ENCODE results near the gene TMPRSS11B. TPM values are rescaled to one million over a fixed set of nuclear protein-coding genes. Genes with fewer than 3 reads are reported as not detected.

TMPRSS11B gene
- total and polyA plus RNA-seq, 2 experiments from 2014 or later: not detected

DNA sequence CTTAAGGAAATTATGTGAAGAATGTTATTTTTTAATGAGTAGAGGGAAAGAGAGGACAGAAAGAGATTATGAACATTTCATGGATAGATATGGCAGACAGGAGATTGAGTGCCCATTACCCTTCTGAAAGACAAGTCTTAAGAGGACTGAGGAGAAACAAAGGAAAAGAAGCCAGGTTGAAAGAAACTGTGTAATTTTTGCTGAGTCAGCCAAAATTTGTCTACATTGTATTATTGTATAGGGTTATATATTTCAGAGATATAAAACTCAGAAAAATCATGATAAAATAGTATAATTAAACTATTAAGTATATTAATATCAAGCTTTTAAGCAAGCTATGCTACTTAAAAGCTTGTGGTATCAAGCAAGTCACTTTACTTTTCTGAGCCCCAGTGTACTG lies 4.9 kb downstream of the TMPRSS11B start:
- Histone ChIP-seq H3K36me3 (ENCODE audit: insufficient read depth) (no peaks in the 10 kb centered on the region), H4K20me1 (replicated peaks; ENCODE audit: insufficient read depth) (no peaks in the 10 kb centered on the region), H3F3A (replicated peaks; ENCODE audit: low read depth) (no peaks in the 10 kb centered on the region), H3K27ac (ENCODE audit: low read depth) (no peak overlapping the region), H3K4me1 (ENCODE audit: insufficient read depth) (no peaks in the 10 kb centered on the region), H3K4me2 (no peak overlapping the region), H2AFZ (no peak overlapping the region; the same call in 1 of the 2 replicates), H3K27me3 (ENCODE audit: insufficient read depth) (no peaks in the 10 kb centered on the region), H3K4me3 (no peak overlapping the region), H3K9me2 (ENCODE audit: insufficient read depth) (no peaks in the 10 kb centered on the region), H3K79me2 (replicated peaks; ENCODE audit: insufficient read depth) (no peaks in the 10 kb centered on the region)
- Mint-ChIP-seq H3K36me3 (ENCODE audit: low read depth) (no peaks in the 10 kb centered on the region), H3K4me3 (no peak overlapping the region), H3K9me3 (no peaks in the 10 kb centered on the region), H3K27me3 (ENCODE audit: insufficient read depth, low read depth, poor library complexity) (peaks cover 2% of the 10 kb centered on the region), H3K27ac (no peak overlapping the region), H3K4me1 (no peaks in the 10 kb centered on the region)
- TF ChIP-seq STAT1 (IDR thresholded peaks at IDR 0.05; ENCODE audit: unreplicated experiment) (no peak), POLR2AphosphoS5 (IDR thresholded peaks at IDR 0.05; ENCODE audit: low read depth) (no peak), EZH2phosphoT487 (IDR thresholded peaks at IDR 0.05; ENCODE audit: unreplicated experiment) (no peak), ZNF114 (CRISPR knock-in tag; IDR thresholded peaks at IDR 0.05) (no peak), NANOG (IDR thresholded peaks at IDR 0.05; ENCODE audit: borderline replicate concordance) (no peak), JUNB (IDR thresholded peaks at IDR 0.05; ENCODE audit: unreplicated experiment) (no peak), CREB1 (CRISPR knock-in tag; IDR thresholded peaks at IDR 0.05; ENCODE audit: low read depth) (no peak), EZH2 (IDR thresholded peaks at IDR 0.05; ENCODE audit: low read depth, unreplicated experiment) (no peak), ZNF331 (CRISPR knock-in tag; IDR thresholded peaks at IDR 0.05; ENCODE audit: low read depth) (no peak)
- TF ChIP-seq, protein P1, sequence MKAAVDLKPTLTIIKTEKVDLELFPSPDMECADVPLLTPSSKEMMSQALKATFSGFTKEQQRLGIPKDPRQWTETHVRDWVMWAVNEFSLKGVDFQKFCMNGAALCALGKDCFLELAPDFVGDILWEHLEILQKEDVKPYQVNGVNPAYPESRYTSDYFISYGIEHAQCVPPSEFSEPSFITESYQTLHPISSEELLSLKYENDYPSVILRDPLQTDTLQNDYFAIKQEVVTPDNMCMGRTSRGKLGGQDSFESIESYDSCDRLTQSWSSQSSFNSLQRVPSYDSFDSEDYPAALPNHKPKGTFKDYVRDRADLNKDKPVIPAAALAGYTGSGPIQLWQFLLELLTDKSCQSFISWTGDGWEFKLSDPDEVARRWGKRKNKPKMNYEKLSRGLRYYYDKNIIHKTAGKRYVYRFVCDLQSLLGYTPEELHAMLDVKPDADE (IDR thresholded peaks at IDR 0.05): no peak
- TF ChIP-seq, protein P2, sequence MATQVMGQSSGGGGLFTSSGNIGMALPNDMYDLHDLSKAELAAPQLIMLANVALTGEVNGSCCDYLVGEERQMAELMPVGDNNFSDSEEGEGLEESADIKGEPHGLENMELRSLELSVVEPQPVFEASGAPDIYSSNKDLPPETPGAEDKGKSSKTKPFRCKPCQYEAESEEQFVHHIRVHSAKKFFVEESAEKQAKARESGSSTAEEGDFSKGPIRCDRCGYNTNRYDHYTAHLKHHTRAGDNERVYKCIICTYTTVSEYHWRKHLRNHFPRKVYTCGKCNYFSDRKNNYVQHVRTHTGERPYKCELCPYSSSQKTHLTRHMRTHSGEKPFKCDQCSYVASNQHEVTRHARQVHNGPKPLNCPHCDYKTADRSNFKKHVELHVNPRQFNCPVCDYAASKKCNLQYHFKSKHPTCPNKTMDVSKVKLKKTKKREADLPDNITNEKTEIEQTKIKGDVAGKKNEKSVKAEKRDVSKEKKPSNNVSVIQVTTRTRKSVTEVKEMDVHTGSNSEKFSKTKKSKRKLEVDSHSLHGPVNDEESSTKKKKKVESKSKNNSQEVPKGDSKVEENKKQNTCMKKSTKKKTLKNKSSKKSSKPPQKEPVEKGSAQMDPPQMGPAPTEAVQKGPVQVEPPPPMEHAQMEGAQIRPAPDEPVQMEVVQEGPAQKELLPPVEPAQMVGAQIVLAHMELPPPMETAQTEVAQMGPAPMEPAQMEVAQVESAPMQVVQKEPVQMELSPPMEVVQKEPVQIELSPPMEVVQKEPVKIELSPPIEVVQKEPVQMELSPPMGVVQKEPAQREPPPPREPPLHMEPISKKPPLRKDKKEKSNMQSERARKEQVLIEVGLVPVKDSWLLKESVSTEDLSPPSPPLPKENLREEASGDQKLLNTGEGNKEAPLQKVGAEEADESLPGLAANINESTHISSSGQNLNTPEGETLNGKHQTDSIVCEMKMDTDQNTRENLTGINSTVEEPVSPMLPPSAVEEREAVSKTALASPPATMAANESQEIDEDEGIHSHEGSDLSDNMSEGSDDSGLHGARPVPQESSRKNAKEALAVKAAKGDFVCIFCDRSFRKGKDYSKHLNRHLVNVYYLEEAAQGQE (IDR thresholded peaks at IDR 0.05; ENCODE audit: unreplicated experiment): no peak
- TF ChIP-seq, protein P3, sequence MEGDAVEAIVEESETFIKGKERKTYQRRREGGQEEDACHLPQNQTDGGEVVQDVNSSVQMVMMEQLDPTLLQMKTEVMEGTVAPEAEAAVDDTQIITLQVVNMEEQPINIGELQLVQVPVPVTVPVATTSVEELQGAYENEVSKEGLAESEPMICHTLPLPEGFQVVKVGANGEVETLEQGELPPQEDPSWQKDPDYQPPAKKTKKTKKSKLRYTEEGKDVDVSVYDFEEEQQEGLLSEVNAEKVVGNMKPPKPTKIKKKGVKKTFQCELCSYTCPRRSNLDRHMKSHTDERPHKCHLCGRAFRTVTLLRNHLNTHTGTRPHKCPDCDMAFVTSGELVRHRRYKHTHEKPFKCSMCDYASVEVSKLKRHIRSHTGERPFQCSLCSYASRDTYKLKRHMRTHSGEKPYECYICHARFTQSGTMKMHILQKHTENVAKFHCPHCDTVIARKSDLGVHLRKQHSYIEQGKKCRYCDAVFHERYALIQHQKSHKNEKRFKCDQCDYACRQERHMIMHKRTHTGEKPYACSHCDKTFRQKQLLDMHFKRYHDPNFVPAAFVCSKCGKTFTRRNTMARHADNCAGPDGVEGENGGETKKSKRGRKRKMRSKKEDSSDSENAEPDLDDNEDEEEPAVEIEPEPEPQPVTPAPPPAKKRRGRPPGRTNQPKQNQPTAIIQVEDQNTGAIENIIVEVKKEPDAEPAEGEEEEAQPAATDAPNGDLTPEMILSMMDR (conservative IDR thresholded peaks at IDR 0.05; ENCODE audit: low read depth in 2 of 2): no peak
- TF ChIP-seq, protein P4, sequence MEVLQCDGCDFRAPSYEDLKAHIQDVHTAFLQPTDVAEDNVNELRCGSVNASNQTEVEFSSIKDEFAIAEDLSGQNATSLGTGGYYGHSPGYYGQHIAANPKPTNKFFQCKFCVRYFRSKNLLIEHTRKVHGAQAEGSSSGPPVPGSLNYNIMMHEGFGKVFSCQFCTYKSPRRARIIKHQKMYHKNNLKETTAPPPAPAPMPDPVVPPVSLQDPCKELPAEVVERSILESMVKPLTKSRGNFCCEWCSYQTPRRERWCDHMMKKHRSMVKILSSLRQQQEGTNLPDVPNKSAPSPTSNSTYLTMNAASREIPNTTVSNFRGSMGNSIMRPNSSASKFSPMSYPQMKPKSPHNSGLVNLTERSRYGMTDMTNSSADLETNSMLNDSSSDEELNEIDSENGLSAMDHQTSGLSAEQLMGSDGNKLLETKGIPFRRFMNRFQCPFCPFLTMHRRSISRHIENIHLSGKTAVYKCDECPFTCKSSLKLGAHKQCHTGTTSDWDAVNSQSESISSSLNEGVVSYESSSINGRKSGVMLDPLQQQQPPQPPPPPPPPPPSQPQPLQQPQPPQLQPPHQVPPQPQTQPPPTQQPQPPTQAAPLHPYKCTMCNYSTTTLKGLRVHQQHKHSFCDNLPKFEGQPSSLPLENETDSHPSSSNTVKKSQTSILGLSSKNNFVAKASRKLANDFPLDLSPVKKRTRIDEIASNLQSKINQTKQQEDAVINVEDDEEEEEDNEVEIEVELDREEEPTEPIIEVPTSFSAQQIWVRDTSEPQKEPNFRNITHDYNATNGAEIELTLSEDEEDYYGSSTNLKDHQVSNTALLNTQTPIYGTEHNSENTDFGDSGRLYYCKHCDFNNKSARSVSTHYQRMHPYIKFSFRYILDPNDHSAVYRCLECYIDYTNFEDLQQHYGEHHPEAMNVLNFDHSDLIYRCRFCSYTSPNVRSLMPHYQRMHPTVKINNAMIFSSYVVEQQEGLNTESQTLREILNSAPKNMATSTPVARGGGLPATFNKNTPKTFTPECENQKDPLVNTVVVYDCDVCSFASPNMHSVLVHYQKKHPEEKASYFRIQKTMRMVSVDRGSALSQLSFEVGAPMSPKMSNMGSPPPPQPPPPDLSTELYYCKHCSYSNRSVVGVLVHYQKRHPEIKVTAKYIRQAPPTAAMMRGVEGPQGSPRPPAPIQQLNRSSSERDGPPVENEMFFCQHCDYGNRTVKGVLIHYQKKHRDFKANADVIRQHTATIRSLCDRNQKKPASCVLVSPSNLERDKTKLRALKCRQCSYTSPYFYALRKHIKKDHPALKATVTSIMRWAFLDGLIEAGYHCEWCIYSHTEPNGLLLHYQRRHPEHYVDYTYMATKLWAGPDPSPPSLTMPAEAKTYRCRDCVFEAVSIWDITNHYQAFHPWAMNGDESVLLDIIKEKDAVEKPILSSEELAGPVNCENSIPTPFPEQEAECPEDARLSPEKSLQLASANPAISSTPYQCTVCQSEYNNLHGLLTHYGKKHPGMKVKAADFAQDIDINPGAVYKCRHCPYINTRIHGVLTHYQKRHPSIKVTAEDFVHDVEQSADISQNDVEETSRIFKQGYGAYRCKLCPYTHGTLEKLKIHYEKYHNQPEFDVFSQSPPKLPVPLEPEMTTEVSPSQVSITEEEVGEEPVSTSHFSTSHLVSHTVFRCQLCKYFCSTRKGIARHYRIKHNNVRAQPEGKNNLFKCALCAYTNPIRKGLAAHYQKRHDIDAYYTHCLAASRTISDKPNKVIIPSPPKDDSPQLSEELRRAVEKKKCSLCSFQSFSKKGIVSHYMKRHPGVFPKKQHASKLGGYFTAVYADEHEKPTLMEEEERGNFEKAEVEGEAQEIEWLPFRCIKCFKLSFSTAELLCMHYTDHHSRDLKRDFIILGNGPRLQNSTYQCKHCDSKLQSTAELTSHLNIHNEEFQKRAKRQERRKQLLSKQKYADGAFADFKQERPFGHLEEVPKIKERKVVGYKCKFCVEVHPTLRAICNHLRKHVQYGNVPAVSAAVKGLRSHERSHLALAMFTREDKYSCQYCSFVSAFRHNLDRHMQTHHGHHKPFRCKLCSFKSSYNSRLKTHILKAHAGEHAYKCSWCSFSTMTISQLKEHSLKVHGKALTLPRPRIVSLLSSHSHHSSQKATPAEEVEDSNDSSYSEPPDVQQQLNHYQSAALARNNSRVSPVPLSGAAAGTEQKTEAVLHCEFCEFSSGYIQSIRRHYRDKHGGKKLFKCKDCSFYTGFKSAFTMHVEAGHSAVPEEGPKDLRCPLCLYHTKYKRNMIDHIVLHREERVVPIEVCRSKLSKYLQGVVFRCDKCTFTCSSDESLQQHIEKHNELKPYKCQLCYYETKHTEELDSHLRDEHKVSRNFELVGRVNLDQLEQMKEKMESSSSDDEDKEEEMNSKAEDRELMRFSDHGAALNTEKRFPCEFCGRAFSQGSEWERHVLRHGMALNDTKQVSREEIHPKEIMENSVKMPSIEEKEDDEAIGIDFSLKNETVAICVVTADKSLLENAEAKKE (CRISPR knock-in tag; IDR thresholded peaks at IDR 0.05): no peak
- ATAC-seq (no peak), DNase-seq (ENCODE audit: low spot score) (no peak)

Data from GM23338 (cell line).